Esophagus squamous epithelium (tissue), 5 donors: Measurements from ENCODE around the gene SPDL1. TPM values are rescaled to one million over a fixed set of nuclear protein-coding genes. Genes with fewer than 3 reads are reported as not detected.

Experiments used
- DNase-seq: peaks from one replicate; lab custom pipeline; 2025; lab: John Stamatoyannopoulos, UW
- H3K27ac ChIP-seq, 4 donors: fragments of 200-600 bp; sonication (generic); one replicate each; pipeline ENCODE4 v1.5.1; 2016 to 2019; ENCODE audit warnings: mild to moderate bottlenecking in 1 of 4
- H3K27me3 ChIP-seq, 4 donors: fragments of 200-600 bp; sonication (generic); 1 replicate in 3 of 4; 2 replicates in 1 of 4; pipeline versions ENCODE4 v1.5.1 to v1.6.0; 2017 to 2021; ENCODE audit warnings: antibody characterized with exemption in 1 of 4
- H3K36me3 ChIP-seq, 3 donors: fragments of 200-600 bp; sonication (generic); one replicate each; pipeline ENCODE4 v1.5.1; 2016 to 2019
- H3K4me1 ChIP-seq, 3 donors: fragments of 200-600 bp; sonication (generic); one replicate each; pipeline ENCODE4 v1.5.1; 2017 to 2019
- H3K4me3 ChIP-seq, 4 donors: fragments of 200-600 bp; sonication (generic); 1 replicate in 3 of 4; 2 replicates in 1 of 4; pipeline ENCODE4 v1.5.1; 2016 to 2019; ENCODE audit warnings: mild to moderate bottlenecking in 2 of 4, moderate library complexity in 1 of 4
- H3K9me3 ChIP-seq, 3 donors: fragments of 200-600 bp; sonication (generic); one replicate each; pipeline ENCODE4 v1.5.1; 2016 to 2019
- CTCF ChIP-seq, 6 experiments: fragments of 450-650 bp in 4 of 6; fragments of 200-600 bp in 2 of 6; sonication (generic) in 2 of 6; IDR thresholded peaks; one replicate each; pipeline ENCODE4 v1.5.1; 2016 to 2019; ENCODE audit warnings: antibody characterized with exemption in 6 of 6, mild to moderate bottlenecking in 4 of 6, moderate library complexity in 4 of 6
- POLR2A ChIP-seq, 4 donors: fragments of 450-650 bp; IDR thresholded peaks; one replicate each; pipeline ENCODE4 v1.6.1; 2017; ENCODE audit warnings: antibody characterized with exemption in 4 of 4, mild to moderate bottlenecking in 4 of 4, moderate library complexity in 3 of 4
- WGBS, 2 donors: methylation state at CpG; one replicate each; pipeline ENCODE4 v1.1.5; 2018; 5-methylcytosine and 5-hydroxymethylcytosine counted together
- intact Hi-C: fragments of 100-400 bp; cut with DNase I; formaldehyde crosslinking; loops from one replicate; pipeline ENCODE4 v1.15.0; 2022
- total RNA-seq, 4 donors: library from RNA; depleted of rRNA; stranded (reverse); fragments of >200 nt; gene quantifications; one replicate each; pipeline ENCODE4 v1.1.0, GENCODE V29; 2016
- donor health status: DM: yes; HTN: yes; CAD: no.

SPDL1 gene
- total RNA-seq, 4 donors from 2014 or later = 4.9 to 26.1 (median 11.2) TPM

- Histone ChIP-seq H3K27me3 (peaks cover 0 to 75% (median 2%) of the 10 kb centered on the region in 4 donors), H3K36me3 (no peaks in the 10 kb centered on the region), H3K4me3 (no peak overlapping the region), H3K4me1 (peaks cover 0 to 12% (median 0%) of the 10 kb centered on the region in 3 donors), H3K27ac (no peak overlapping the region), H3K9me3 (no peaks in the 10 kb centered on the region)
- TF ChIP-seq CTCF (IDR thresholded peaks at IDR 0.05) = no peak
- TF ChIP-seq POLR2A (IDR thresholded peaks at IDR 0.05) = no peak
- intact Hi-C loops = no loop called here
- WGBS, 2 donors = 48 to 54% methylated on average over 2 of the region's 2 CpGs
- DNase-seq = no peak
These were observed 16.5 kb upstream of the SPDL1 start for GRCh38 chr5:169567079-169567478.

- TF ChIP-seq POLR2A (IDR thresholded peaks at IDR 0.05) (no peak), CTCF (IDR thresholded peaks at IDR 0.05) (no peak)
- no peaks in the 10 kb centered on the region for H3K9me3 ChIP-seq
- no peak overlapping the region for H3K4me3 ChIP-seq
- peaks cover 0 to 4% (median 0%) of the 10 kb centered on the region in 3 donors for H3K4me1 ChIP-seq
- H3K36me3 ChIP-seq = no peaks in the 10 kb centered on the region
- WGBS, 2 donors = 79 to 87% methylated on average over 3 of the region's 3 CpGs
- DNase-seq = no peak
- no peak overlapping the region for H3K27ac ChIP-seq
- H3K27me3 ChIP-seq = peaks cover 0 to 77% (median 2%) of the 10 kb centered on the region in 4 donors
- intact Hi-C loops = no loop called here
These were observed 14.1 kb upstream of the SPDL1 start for GRCh38 chr5:169569513-169569912.

GRCh38 chr5:169571355-169571754 is 12.2 kb upstream of the SPDL1 start:
- Histone ChIP-seq H3K4me1 (no peaks in the 10 kb centered on the region), H3K4me3 (no peak overlapping the region), H3K27me3 (peaks cover 0 to 93% (median 0%) of the 10 kb centered on the region in 4 donors), H3K9me3 (no peaks in the 10 kb centered on the region), H3K27ac (no peak overlapping the region), H3K36me3 (no peaks in the 10 kb centered on the region)
- DNase-seq = no peak
- WGBS, 2 donors = 62 to 70% methylated on average over 5 of the region's 5 CpGs
- TF ChIP-seq POLR2A (IDR thresholded peaks at IDR 0.05) (no peak), CTCF (IDR thresholded peaks at IDR 0.05) (no peak)
- intact Hi-C loops = no loop called here

- 47 to 48% methylated on average over 5 of the region's 5 CpGs for WGBS, 2 donors
- peaks cover 0 to 11% (median 0%) of the 10 kb centered on the region in 3 donors for H3K4me1 ChIP-seq
- H3K4me3 ChIP-seq = no peak overlapping the region
- H3K27me3 ChIP-seq = peaks cover 0 to 87% (median 0%) of the 10 kb centered on the region in 4 donors
- intact Hi-C loops = no loop called here
- no peak overlapping the region for H3K27ac ChIP-seq
- DNase-seq = no peak
- H3K9me3 ChIP-seq = no peaks in the 10 kb centered on the region
- no peaks in the 10 kb centered on the region for H3K36me3 ChIP-seq
- no peak for TF ChIP-seq CTCF (IDR thresholded peaks at IDR 0.05)
- TF ChIP-seq POLR2A (IDR thresholded peaks at IDR 0.05) = no peak
These were observed 9.4 kb upstream of the SPDL1 start for GRCh38 chr5:169574134-169574646.

- TF ChIP-seq POLR2A (IDR thresholded peaks at IDR 0.05) = no peak
- no peak for TF ChIP-seq CTCF (IDR thresholded peaks at IDR 0.05)
- 15 to 16% methylated on average over 3 of the region's 3 CpGs for WGBS, 2 donors
- intact Hi-C loops = no loop called here
- H3K27ac ChIP-seq = peak overlapping the region in 1 of 4 donors; percentile 21
- peaks cover 0 to 67% (median 0%) of the 10 kb centered on the region in 4 donors for H3K27me3 ChIP-seq
- H3K36me3 ChIP-seq = no peaks in the 10 kb centered on the region
- peaks cover 0 to 24% (median 0%) of the 10 kb centered on the region in 3 donors for H3K4me1 ChIP-seq
- DNase-seq = no peak
- no peaks in the 10 kb centered on the region for H3K9me3 ChIP-seq
- no peak overlapping the region for H3K4me3 ChIP-seq
These were observed 7.4 kb upstream of the SPDL1 start for GRCh38 chr5:169576181-169576598.
